Measurements from ENCODE around the gene MORN4.
A peak's percentile ranks its signal among the peaks of the same experiment; 100 is the strongest.
"Not testable (repeated sequence)": the region's sequence is repeated elsewhere in the genome, so short reads cannot be mapped to it uniquely, and the experiment has no call there.

MORN4 gene

GRCh38 chr10:97640868-97641811 is 7.8 kb upstream of the MORN4 start:
- peak; percentile 21 for DNase-seq

- peak; percentile 99 for DNase-seq
Observed at GRCh38 chr10:97640174-97640867, 7.0 kb upstream of the MORN4 start, which contains the start of gene PI4K2A. Gene PI4K2A, plus strand, starts transcription at chr10:97640671. Its CDS starts 72 bp downstream, at chr10:97640743.

GRCh38 chr10:97639090-97639489 is 5.8 kb upstream of the MORN4 start:
- DNase-seq = not testable (repeated sequence)

- no peak for DNase-seq
Observed at GRCh38 chr10:97635577-97635976, 2.3 kb upstream of the MORN4 start.

DNA sequence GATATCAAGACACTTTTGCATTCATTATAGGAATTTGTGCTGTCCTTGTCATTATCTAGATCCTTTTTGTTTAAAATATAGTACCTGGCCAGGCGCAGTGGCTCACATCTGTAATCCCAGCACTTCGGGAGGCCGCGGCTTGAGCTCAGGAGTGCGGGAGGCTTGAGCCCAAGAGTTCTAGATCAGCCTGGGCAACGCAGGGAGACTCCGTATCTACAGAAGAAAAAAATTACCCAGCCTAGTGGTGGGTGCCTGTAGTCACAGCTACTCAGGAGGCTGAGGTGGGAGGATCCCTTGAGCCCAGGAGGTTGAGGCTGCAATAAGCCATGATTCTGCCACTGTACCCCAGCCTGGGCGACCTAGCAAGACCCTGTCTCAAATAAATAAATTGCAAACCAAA is 621 bp upstream of the MORN4 start:
- DNase-seq = peak; percentile 18

- no peak for DNase-seq
Observed at GRCh38 chr10:97631098-97631497, 2.2 kb downstream of the MORN4 start.

GRCh38 chr10:97629289-97629688 is 4.0 kb downstream of the MORN4 start:
- DNase-seq = no peak

DNA sequence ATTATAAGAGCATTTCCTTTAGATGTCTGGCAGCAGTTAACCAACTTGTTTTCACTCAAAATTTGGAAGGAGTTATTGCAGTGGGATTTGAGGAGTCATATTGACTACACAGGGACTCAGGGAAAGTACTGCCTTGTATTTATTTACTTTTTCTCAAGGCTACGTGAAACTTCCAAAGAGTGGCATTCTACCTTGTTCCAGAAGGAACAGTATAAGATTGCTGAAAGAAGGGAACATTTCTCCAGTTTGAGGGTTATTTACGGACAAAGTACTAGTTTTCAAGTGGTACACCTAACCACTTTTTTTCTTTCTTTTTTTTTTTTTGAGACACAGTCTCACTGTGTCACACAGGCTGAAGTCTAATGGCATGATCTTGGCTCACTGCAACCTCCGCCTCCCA is 5.1 kb downstream of the MORN4 start:
- no peak for DNase-seq

- no peak for DNase-seq
Observed at GRCh38 chr10:97627731-97628130, 5.6 kb downstream of the MORN4 start.

- no peak for DNase-seq
Observed at GRCh38 chr10:97623277-97623676, 10.0 kb downstream of the MORN4 start.

DNA sequence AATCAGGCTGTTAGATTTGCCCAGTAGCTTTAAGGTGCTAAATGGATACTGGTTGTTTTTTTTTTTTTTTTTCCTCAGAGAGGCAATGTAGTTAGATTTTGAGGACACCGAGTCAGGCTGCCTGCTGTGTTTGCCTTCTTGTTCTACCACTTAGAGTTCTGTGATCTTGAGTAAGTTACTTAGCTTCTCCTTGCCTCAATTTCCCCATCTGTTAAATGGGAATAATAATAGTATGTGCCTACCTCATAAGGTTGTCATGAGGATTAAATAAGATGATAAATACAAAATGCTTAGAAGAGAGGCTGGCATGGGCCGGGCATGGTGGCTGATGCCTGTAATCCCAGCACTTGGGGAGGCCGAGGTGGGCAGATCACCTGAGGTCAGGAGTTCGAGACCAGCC is 14.6 kb downstream of the MORN4 start:
- no peak for DNase-seq

DNA sequence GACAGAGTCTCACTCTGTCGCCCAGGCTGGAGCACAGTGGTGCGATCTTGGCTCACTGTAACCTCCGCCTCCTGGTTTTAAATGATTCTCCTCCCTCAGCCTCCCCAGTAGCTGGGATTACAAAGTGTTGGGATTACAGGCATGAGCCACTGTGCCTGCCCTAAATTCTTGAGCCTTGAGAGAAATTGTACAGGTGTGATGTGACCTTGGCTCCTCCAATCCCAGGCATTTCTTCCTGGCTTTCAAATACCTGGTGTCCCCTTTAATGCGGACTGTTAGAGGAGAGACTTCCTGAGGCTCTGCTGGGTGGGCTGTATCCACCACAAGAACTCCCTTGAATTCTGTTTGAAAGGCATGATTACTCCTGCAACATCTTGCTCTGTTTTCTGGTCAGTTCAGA is 15.0 kb downstream of the MORN4 start:
- no peak for DNase-seq

DNA sequence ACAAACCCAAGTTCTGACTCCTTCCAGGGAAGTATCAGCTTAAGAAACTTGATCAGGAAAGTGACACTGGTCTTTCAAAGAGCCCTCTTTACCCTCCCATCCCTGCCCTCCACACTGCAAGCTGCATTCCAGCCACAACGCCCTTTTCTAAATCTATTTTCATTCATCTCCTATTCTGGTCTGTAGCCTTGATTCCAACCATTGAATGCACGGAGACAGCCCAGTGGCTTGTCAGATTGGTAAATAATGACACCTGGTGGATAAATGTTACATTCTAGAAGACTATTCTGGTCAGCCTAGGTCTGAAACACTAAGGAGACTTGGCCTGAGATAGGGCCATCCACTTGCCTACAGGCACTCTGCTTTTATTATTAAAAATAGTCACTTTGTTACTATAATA is 20.9 kb downstream of the MORN4 start:
- peak; percentile 59 for DNase-seq

DNA sequence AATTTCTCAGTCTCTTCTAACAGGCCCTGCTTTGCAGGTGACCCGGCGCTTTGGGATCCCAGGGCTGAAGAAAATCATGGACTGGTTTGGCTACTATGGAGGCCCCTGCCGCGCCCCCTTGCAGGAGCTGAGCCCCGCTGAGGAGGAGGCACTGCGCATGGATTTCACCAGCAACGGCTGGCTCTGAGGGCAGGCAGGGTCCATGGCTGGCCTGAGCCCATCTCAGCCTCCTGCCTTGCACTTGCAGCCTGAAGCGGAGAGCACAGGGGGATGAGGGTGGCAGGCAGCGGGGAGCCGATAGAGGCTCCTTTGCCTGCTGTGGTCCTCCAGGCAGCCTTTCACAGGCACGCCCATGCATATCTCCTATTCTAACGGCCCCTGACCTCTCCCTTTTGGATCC is 21.8 kb downstream of the MORN4 start:
- DNase-seq = no peak

DNA sequence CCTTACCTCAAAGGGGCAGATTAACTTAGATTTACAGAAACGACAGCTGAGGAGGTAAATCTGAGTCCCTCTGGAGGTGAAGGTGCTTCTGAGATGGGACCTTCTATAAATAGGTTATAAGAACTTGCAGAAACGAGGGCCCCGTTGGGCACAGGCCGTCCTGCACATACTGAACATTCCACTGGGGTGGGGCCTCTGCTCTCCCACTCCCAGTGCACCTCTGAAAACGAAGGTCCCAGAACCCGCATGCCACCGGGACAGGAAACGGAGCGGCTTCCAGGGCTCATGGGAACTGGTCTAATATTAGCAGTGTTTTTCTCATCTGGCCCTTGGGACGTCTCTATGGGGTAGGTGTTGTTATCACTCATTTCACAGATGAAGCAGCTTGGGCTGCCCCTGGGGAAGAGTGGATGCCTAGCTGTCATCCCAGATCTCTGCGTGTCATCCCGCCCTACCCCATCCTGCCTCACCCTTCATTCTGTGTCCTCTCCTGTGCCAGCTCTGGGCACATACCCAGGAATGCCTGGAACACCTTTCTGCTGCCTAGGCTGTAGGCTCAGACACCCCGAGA is 24.2 kb downstream of the MORN4 start:
- no peak for DNase-seq

DNA sequence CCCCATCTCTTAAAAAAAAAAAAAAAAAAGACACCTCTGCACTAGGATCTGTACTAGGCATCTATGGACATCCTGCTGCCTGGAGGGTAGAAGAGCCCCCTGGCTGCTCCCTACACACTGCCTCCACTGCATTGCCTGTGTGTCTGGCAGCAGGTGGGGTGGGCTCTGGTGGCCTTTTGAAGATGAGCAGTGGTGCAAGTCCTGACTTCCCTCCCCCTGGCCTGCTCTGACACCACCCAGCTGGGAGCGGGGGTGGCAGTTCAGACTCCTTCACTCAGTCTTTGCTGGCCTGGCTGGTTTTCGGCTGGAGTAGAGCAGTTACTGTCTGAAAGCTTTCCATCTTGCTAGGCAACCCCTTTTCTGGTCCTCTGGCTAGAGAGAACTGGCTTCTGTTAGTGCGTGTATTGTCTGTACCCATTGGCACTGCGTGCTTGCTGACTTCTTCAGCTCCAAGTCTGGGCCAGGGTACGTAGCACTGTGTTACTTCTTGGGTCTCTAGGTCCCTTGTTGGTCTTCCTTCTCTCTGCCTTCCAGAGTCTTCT is 26.1 kb downstream of the MORN4 start:
- DNase-seq = no peak

DNA sequence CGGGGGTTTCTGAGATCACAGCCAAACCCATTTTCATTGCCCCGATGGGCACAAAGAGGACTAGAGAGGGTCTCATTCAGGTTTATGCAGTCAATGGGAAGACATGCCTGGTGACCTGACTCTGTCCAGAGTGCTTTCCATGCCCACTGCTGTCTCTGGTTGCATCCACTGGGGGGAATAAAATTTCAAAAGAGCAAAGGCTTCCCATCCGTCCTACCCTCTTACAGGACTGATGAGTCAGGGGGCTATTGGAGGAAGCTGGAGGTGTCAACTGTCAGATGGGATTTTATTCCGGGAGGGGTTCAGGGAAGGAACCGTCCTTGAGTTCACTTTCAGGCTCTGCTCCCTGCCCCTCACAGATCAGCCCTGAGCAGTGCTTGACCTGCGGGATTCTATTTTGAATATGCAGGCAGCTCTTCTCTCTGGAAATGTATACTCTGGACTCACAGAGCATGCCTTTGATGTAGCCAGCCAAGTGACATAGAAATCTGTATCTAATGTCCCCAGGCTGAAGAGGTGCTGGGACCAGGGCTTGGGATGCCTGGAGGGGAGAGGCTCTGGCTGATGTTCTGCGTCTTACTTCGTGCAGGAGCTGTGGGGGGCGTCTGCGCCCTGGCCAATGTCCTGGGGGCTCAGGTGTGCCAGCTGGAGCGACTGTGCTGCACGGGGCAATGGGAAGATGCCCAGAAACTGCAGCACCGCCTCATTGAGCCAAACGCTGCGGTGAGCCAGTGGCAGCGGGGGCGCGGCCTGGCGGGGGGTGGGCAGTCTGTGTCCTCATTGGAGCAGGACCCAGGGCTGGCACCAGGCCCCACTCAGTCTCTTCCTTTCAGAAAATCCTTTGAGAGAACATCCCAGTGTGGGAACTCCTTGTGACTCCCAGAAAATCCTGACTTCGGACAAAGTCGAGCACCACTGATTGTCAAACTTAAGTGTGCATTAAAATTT is 31.8 kb downstream of the MORN4 start:
- no peak for DNase-seq

DNA sequence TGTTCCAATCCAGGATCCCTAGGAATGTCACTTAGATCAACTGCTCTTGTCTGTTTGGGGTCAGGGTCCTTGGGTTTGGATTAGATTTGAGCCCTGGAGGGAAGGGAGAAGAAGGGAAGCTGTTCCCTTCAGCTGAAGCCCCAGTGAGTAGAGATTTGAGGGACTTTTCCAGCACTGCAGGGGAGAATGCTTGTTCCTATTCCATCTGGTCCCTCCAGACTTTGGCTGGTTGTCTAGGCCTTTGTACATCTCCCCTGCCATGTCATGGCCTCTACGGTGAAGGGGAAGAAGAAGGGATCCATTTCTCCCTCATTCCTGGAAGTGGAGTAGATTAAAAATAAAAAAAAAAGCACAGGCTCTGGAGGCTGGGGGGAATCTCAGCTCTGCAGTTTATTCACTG is 32.7 kb downstream of the MORN4 start:
- no peak for DNase-seq

DNA sequence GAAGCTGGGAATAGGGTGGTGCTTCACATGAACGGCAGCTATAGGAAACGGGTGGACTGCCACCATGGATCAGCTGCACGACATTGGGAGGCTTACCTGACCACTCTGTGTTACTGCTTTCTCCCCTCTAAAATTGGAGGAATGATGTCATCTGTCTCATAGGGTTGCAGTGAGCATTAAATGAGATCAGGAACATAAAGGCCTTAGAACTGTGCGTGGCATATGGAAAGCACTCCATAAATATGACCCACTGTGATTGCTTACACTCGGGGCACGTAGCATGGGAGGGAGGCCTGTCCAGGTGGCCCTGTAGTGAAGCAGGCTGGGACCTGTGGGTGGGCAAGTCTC is 34.1 kb downstream of the MORN4 start:
- no peak for DNase-seq

DNA sequence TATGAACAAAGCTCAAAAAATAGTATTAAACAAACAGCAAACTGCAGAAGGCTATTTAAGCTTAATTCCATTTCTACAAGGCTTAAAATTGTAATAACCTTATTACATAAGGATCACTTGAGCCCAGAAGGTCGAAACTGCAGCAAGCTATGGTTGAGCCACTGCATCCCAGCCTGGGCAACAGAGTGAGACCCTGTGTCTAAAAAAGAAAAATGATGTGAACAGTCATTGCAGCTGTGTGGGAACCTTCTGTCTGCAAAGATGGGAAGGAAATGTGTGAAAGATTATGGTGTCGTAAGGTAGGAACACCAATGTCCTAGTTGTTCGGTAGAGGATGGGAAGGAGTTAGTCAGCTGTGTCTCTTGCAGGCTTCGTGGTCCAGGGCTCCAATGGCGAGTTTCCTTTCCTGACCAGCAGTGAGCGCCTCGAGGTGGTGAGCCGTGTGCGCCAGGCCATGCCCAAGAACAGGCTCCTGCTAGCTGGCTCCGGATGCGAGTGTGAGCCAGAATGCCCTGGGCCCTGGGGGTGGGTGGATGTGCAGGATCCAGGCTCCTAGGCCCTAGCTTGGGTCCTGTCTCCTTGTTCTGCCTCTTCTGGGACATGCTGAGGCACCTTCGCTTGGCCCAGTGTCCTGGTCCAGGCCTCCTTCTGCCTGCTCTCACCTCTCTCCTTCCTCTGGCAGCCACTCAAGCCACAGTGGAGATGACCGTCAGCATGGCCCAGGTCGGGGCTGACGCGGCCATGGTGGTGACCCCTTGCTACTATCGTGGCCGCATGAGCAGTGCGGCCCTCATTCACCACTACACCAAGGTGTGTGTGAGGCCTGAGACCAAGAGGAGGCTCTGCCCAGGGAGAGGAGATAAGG is 34.7 kb downstream of the MORN4 start:
- DNase-seq = no peak

- DNase-seq = no peak
Observed at GRCh38 chr10:97597778-97598177, 35.5 kb downstream of the MORN4 start.
